Measurements from ENCODE around the gene CDC25B.

DNA sequence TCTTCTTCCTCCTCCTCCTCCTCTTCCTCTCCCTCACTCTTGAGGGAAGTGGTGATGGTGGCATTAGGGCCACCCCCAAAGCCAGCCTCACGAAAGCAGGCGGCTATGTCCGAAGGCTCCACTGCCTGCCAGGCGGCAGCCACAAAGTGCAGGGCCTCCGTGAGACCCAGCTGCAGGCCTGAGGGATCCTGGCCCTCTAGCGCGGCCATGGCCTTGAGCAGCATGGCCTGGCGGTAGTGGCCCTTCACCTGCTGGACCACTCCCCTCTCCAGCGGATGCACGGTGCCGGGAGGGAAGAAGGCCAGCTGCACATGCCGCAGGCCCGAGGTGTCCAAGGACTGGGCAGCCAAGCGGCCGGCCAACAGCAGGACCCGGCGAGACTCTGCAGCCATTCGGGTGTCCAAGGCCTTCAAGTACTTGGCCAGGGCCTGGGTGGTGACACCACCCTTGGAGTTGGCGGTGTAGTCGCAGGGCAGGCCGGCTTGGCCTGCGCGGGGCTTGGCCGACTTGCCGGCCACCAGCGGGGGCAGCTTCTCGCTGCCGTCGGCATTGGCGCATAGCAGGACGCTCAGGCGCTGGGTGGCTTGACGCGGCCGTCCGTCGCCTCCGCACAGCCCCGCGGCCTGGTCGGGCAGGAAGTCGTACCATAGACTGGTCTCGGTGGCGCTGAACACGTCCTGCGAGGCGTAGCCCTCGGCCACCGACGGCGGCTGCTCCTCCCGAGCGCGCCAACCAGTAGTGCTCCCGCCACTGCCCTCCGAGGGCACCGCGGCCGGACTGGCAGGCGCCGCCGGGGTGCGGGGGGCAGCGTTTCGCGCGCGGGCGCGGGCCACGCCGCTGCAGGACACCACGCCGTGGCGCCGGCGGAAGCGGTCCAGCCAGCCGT is 10.6 kb upstream of the CDC25B start:
- TF ChIP-seq, protein P1, sequence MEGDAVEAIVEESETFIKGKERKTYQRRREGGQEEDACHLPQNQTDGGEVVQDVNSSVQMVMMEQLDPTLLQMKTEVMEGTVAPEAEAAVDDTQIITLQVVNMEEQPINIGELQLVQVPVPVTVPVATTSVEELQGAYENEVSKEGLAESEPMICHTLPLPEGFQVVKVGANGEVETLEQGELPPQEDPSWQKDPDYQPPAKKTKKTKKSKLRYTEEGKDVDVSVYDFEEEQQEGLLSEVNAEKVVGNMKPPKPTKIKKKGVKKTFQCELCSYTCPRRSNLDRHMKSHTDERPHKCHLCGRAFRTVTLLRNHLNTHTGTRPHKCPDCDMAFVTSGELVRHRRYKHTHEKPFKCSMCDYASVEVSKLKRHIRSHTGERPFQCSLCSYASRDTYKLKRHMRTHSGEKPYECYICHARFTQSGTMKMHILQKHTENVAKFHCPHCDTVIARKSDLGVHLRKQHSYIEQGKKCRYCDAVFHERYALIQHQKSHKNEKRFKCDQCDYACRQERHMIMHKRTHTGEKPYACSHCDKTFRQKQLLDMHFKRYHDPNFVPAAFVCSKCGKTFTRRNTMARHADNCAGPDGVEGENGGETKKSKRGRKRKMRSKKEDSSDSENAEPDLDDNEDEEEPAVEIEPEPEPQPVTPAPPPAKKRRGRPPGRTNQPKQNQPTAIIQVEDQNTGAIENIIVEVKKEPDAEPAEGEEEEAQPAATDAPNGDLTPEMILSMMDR (conservative IDR thresholded peaks at IDR 0.05): no peak
- no peak for TF ChIP-seq EZH2 (IDR thresholded peaks at IDR 0.05; ENCODE audit: low read depth)

Data from PC-9 (cell line).